ENCODE data around the gene STXBP6.

Gene STXBP6

DNA sequence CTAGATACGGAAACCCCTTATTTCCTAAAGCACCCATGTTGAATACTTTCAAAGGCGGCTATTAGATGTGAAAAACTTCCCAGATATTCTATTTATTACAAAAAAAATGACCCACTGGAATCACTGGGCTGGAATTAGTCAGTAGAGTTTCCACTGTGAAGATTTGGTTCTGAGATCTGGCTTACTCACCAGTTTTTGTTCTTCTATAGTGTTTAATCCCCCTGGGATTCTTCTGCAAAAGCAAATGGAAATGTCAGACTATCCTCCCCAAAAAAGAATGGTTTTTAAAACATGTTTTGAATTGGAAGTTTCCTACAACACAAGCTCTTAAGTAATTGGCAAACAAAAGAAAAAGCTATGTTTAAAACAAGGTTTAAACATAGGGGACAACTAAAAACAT is 166.4 kb downstream of the STXBP6 start:
- DNase-seq (ENCODE audit: low spot score): no peak

GRCh38 chr14:24881116-24881893 is 168.6 kb downstream of the STXBP6 start:
- no peak for DNase-seq (ENCODE audit: low spot score)

DNA sequence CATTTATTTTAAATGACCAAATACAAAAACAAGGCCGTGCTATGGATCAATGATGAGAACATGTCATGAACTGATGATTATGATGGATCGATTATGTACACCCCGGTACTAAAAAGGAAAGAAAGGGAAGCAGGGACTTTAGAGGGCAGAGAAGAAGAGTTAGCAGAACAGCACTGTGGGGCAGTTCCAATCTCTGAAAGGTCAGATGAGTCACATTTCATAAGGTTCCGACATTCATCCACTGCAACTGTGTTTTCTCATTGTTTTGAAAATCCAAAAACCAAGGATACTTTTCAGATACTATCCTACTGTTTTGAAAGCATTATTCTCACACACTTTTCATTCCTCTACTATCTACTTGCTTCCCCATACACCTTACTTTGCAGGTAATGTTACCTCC is 169.3 kb downstream of the STXBP6 start:
- DNase-seq (ENCODE audit: low spot score): no peak

DNA sequence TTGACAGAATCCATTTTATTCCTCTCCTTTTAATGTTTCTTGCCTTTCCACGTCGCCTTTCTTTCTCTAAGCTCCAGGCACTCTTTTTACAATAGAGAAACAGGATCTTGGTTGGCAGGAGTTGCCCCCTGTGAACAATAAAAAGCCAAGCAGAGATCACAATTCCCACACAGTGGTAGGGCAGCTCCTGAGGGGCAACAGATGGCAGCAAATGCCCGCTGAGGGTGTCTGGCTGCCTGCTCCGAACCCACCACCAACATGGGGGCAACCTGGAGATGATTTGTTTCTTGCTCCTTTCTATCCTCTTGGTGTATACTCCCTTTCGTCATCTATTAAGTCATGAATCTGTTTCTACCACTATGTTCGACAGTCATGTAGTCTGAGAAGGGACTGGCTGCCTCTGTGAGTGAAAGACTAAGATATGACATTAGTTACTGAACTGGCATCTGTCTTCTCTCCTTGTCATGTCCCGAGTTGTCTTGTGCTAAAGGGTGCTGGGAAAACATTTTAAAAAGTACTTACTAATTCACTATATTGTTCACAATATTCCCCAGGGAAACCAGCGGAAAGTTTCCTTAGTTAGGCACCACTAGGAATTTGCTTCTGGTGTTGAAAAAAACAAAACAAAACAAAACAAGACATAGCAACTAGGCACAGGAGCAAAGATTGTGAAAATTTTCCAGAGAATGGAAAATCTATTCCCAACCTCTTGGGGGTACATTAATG is 170.1 kb downstream of the STXBP6 start:
- no peak for DNase-seq (ENCODE audit: low spot score)

- DNase-seq (ENCODE audit: low spot score): no peak
These were observed 173.0 kb downstream of the STXBP6 start for GRCh38 chr14:24876996-24877395.

DNA sequence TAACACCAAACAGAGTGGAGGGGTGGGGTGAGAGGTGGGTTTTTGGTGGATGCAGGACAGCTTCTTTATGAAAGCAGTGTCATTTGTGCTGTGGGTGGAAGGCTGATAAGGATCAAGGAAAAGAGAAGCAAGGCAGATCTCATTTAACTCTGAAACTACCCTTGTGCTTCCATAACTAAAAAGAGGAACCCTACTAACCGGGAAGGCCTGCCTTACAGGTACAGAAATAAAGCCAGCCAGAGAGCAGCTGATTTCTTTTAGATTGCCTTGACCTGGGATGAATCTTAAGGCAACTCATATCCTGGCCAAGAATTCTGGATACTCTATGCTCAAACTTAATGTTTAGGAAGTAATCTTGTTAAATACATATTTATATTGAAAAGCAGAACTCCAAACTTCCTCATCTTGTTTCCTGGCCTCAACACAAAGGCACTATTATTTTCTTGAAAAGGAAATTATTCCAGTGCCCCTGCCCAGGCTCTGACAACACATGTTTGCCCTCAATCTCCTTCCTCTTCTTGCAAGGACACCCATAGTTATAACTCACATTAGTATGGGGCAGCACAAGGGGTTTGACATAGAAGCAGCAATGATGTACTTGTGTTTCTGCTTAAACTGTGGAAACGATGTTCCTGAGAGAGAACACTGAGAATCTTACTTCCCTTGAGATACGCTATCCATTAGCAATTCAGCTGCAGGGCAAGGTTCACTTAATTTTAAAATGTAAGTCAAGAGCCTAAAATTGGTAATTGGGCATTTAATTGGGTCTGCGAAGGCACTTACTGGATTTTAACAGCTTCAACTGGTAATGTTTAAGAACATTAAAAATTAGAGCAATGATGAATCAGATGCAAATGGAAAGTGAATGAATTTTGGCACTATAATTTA is 173.7 kb downstream of the STXBP6 start:
- no peak for DNase-seq (ENCODE audit: low spot score)

DNA sequence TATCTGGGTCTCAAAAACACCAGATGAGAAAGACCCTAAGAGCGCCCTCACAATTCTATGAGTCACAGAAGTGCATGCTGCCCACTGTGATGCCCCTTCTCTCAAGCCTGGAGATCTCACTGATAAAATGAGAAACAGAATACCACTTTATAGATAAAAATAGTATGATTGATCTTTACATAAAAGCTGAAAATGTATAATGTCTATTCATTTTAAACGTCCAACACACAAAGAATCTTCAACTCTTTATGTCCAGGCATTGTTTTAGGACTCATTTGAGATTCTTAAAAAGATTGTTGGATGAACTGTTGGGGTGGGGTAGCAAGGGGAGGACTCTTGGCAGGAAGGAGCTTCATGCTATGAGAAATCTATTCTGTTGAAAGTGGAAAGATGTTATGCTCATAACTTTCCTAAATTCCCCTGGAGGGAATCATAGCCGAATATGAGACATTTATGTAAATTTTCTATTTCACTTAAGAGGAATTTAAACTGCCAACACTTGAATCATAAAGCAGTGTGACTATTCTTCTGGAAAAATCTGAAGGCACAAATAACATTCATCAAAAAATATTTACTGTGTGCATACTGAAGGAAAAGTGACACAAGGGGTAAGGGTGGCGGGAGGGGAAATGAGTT is 174.6 kb downstream of the STXBP6 start:
- DNase-seq (ENCODE audit: low spot score): no peak

- DNase-seq (ENCODE audit: low spot score): peak; percentile 36
These were observed 175.3 kb downstream of the STXBP6 start for GRCh38 chr14:24874514-24875202.

GRCh38 chr14:24873551-24873950 is 176.4 kb downstream of the STXBP6 start:
- no peak for DNase-seq (ENCODE audit: low spot score)

GRCh38 chr14:24870949-24871701 is 178.8 kb downstream of the STXBP6 start:
- DNase-seq (ENCODE audit: low spot score): peak; percentile 12

GRCh38 chr14:24868389-24868788 is 181.6 kb downstream of the STXBP6 start:
- DNase-seq (ENCODE audit: low spot score): no peak

DNA sequence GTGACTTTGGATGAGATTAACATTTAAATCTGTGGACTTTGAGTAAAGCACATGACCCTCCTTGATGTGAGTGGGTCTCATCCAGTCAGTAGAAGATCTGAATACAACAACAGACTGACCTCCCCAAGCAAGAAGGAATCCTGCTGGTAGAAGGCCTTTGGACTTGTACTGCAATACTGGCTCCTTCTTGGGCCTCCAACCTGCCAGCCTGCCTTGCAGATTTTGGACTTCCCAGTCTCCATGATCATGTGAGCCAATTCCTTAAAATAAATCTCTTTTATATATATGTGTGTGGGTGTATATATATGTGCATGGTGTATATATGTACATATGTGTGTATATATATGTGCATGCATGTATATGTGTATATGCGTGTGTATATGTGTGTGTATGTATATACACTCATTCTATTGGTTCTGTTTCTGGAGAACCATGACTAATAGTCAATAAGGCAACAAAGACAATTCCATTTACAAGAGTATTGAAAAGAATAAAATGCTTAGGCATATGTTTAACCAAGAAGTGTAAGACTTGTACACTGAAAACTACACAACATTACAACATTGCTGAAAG is 183.8 kb downstream of the STXBP6 start:
- DNase-seq (ENCODE audit: low spot score): no peak

- no peak for DNase-seq (ENCODE audit: low spot score)
These were observed 185.8 kb downstream of the STXBP6 start for GRCh38 chr14:24863968-24864684.

GRCh38 chr14:24861083-24861630 is 188.8 kb downstream of the STXBP6 start:
- no peak for DNase-seq (ENCODE audit: low spot score)

DNA sequence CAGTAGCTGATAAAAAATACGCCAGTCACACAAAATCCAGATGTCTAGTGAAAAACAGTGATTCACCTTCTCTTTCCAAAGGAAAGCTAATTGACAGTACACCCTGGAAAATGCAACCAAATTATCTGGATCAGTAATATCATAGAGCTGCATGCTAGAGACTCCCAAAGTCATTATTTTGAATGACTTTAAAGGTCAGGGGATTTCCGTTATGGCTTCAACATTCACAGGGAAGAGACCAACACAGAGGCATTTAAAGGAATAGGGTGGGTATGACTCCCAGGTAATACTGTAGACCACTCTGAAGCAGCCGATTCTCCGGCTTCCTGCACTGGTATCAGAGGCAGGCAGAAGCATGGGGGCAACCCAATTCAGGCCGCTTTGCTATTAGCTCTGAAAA is 190.4 kb downstream of the STXBP6 start:
- DNase-seq (ENCODE audit: low spot score): no peak

DNA sequence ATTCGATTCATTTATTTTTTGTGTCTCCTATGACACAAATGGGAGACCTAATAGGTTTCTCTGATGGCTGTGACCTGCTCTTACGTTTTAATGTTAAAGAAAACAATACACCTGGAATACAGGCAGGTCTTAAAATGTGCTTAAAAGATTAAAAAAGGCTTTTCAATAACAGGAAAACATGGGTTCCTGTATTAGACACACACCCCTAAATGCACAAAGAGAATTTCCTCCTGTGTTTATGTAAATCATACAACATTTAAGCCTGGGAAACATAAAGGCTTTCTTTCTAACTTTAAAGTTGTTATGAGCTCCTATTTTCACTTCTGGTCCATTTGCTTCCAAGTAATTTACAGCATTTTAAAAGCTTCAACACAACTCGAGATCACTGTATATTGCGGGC is 191.3 kb downstream of the STXBP6 start:
- no peak for DNase-seq (ENCODE audit: low spot score)

- DNase-seq (ENCODE audit: low spot score): no peak
These were observed 191.9 kb downstream of the STXBP6 start for GRCh38 chr14:24858052-24858451.

GRCh38 chr14:24857277-24857676 is 192.7 kb downstream of the STXBP6 start:
- DNase-seq (ENCODE audit: low spot score): no peak

DNA sequence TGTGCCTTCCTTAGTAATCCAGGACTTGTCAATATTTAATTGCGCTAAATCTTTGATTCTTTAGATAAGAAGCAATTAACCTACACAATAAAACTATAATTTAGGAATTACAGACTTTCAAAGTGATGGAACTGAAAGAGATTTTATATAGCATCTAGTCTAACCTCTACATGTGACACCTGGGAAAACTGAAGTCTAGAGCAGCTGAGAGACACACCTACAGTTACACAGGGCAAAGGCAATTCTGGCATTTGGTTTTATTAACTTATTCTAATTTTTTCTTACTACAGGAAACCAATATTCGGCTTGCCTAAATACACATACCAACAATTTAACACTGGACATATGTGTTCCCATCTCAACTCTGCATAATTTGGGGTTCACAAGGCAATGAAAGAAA is 196.5 kb downstream of the STXBP6 start:
- no peak for DNase-seq (ENCODE audit: low spot score)

Measured in HuH-7.5 (cell line).